ENCODE results near the gene ANOS1.

ANOS1 gene

DNA sequence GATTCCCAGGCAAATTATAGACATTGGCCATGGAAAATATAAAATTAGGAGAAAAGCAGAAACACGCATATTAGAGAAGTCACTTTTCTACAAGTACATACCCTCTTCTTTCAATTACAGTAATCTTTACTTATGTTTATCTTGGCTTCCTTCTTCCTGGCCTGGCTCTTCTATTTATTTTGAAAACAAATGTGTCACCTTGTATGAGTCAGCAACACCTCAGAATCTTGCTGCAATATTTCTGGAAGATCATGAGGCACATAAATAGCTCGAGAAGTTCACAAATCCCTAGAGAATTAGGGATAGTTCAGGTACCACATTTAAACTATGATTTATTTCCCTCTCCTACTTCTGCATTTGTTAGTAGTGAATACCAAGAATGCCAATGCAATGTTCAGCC, 124.6 kb downstream of the ANOS1 start:
- DNase-seq (ENCODE audit: extremely low spot score), result no peak
- ChIA-PET CTCF (no interaction called here), POLR2A (no interaction called here)
- TF ChIP-seq CTCF (IDR thresholded peaks at IDR 0.05; ENCODE audit: control extremely low read depth, extremely low read depth, low read depth, missing control alignments), result no peak

GRCh38 chrX:8604131-8604530, 127.8 kb downstream of the ANOS1 start:
- TF ChIP-seq CTCF (IDR thresholded peaks at IDR 0.05; ENCODE audit: control extremely low read depth, extremely low read depth, low read depth, missing control alignments), result no peak
- POLR2A ChIA-PET, result no interaction called here
- DNase-seq (ENCODE audit: extremely low spot score), result no peak
- CTCF ChIA-PET, result no interaction called here

GRCh38 chrX:8591501-8591900, 140.4 kb downstream of the ANOS1 start:
- TF ChIP-seq CTCF (IDR thresholded peaks at IDR 0.05; ENCODE audit: control extremely low read depth, extremely low read depth, low read depth, missing control alignments), result no peak
- no peak for DNase-seq (ENCODE audit: extremely low spot score)
- ChIA-PET POLR2A (no interaction called here), CTCF (no interaction called here)

GRCh38 chrX:8586953-8587352, 145.0 kb downstream of the ANOS1 start:
- ChIA-PET POLR2A (no interaction called here), CTCF (no interaction called here)
- DNase-seq (ENCODE audit: extremely low spot score), result no peak

DNA sequence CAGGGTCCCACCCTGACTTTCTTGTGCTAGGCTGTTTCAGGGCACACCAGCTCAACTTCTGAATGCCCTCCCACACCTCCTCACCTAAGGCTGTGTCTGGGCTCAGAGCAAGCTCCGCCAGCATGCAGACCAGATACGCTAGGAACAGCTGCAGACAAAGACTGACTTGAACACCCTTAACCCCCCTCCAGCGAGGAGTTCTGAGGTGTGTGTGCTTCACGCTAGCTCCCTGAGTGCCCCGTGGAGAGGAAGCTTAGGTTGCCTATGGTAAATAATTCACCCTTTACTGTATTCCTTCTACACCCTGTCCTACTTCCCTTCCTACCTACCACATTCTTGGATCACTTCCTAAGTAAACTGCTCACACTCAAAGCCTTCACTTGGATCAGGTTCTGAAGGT, 152.3 kb downstream of the ANOS1 start:
- DNase-seq (ENCODE audit: extremely low spot score), result no peak
- ChIA-PET CTCF (no interaction called here), POLR2A (no interaction called here)
- TF ChIP-seq CTCF (IDR thresholded peaks at IDR 0.05; ENCODE audit: control extremely low read depth, extremely low read depth, low read depth, missing control alignments), result no peak

More at GRCh38 chrX:8586953-8587352, 145.0 kb downstream of the ANOS1 start:
- TF ChIP-seq CTCF (IDR thresholded peaks at IDR 0.05; ENCODE audit: control extremely low read depth, extremely low read depth, low read depth, missing control alignments), result no peak

DNA sequence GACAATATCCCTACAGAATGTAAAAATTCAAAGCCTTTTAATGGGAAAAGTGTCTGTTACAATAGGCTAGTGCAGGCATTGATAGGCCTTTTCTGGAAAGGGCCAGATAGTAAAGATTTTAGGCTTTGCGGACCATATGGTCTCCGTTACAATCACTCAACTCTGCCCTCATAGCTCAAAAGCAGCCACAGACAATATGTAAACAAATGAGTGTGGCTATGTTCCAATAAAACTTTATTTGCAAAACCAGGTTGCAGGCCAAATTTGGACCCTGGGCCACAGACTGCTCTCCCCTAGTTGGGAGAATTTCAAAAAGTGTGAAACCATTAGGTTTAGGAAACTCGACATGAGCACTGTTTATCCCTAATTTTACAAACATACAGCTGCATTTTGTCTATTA, 155.1 kb downstream of the ANOS1 start:
- TF ChIP-seq CTCF (IDR thresholded peaks at IDR 0.05; ENCODE audit: control extremely low read depth, extremely low read depth, low read depth, missing control alignments), result no peak
- CTCF ChIA-PET, result no interaction called here
- POLR2A ChIA-PET, result no interaction called here
- no peak for DNase-seq (ENCODE audit: extremely low spot score)

- CTCF ChIA-PET, result no interaction called here
- TF ChIP-seq CTCF (IDR thresholded peaks at IDR 0.05; ENCODE audit: control extremely low read depth, extremely low read depth, low read depth, missing control alignments), result no peak
- POLR2A ChIA-PET, result no interaction called here
- no peak for DNase-seq (ENCODE audit: extremely low spot score)
Measured at GRCh38 chrX:8565729-8566128, 166.2 kb downstream of the ANOS1 start.

Data from GM10248 (cell line).